Ishikawa (cell line): ENCODE measurements around the gene LHPP.

Experiments
- CEBPB ChIP-seq: IDR thresholded peaks from 2 replicates; pipeline ENCODE4 v1.6.1; 2012
- CREB1 ChIP-seq: IDR thresholded peaks from 2 replicates; pipeline ENCODE4 v1.6.1; 2012; ENCODE audit warnings: low read depth
- EGR1 ChIP-seq: IDR thresholded peaks from 2 replicates; pipeline ENCODE4 v1.6.1; 2012
- EP300 ChIP-seq: IDR thresholded peaks from 2 replicates; pipeline ENCODE4 v1.6.1; 2012; ENCODE audit warnings: borderline replicate concordance
- FOXM1 ChIP-seq: IDR thresholded peaks from 2 replicates; pipeline ENCODE4 v1.6.1; 2012; ENCODE audit warnings: low read depth, borderline replicate concordance
- NFIC ChIP-seq: IDR thresholded peaks from 2 replicates; pipeline ENCODE4 v1.6.1; 2012
- RAD21 ChIP-seq: IDR thresholded peaks from 2 replicates; pipeline ENCODE4 v1.6.1; 2012; ENCODE audit warnings: low read depth
- TAF1 ChIP-seq: IDR thresholded peaks from 2 replicates; pipeline ENCODE4 v1.6.1; 2012; ENCODE audit warnings: low read depth, mild to moderate bottlenecking
- YY1 ChIP-seq: IDR thresholded peaks from 2 replicates; pipeline ENCODE4 v1.6.1; 2012; ENCODE audit warnings: low read depth
- TF ChIP-seq, protein P1 (sequence below): IDR thresholded peaks from 2 replicates; pipeline ENCODE4 v1.6.1; 2012; ENCODE audit warnings: low read depth, mild to moderate bottlenecking
- TF ChIP-seq, protein P2 (sequence below): IDR thresholded peaks from 2 replicates; pipeline ENCODE4 v1.6.1; 2012
- TF ChIP-seq, protein P3 (sequence below): IDR thresholded peaks from 2 replicates; pipeline ENCODE4 v1.6.1; 2012

DNA sequence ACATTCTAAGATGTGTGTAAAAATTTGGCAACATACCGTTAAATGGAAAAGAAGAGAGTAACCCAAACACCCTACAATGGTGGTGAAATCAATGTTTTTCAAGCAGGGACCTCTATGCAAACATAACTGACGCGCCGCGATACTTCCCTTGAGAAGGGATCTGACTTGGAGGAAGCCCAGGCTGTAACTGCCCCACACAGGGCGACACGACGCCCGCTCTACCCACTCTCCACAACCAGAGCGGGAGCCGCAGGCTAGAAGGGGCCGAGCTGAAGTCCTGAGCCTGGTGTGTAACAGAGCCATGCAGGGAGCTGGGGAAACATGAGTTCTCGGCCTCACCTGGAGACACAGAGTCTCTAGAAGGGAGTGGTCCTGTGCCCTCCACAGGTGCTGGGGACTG, 162.4 kb downstream of the LHPP start:
- TF ChIP-seq, protein P1, sequence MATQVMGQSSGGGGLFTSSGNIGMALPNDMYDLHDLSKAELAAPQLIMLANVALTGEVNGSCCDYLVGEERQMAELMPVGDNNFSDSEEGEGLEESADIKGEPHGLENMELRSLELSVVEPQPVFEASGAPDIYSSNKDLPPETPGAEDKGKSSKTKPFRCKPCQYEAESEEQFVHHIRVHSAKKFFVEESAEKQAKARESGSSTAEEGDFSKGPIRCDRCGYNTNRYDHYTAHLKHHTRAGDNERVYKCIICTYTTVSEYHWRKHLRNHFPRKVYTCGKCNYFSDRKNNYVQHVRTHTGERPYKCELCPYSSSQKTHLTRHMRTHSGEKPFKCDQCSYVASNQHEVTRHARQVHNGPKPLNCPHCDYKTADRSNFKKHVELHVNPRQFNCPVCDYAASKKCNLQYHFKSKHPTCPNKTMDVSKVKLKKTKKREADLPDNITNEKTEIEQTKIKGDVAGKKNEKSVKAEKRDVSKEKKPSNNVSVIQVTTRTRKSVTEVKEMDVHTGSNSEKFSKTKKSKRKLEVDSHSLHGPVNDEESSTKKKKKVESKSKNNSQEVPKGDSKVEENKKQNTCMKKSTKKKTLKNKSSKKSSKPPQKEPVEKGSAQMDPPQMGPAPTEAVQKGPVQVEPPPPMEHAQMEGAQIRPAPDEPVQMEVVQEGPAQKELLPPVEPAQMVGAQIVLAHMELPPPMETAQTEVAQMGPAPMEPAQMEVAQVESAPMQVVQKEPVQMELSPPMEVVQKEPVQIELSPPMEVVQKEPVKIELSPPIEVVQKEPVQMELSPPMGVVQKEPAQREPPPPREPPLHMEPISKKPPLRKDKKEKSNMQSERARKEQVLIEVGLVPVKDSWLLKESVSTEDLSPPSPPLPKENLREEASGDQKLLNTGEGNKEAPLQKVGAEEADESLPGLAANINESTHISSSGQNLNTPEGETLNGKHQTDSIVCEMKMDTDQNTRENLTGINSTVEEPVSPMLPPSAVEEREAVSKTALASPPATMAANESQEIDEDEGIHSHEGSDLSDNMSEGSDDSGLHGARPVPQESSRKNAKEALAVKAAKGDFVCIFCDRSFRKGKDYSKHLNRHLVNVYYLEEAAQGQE = no peak
- TF ChIP-seq CREB1 (no peak), NFIC (no peak), TAF1 (no peak), EP300 (no peak), YY1 (no peak), FOXM1 (no peak), RAD21 (no peak), CEBPB (no peak), EGR1 (no peak)
- TF ChIP-seq, protein P2, sequence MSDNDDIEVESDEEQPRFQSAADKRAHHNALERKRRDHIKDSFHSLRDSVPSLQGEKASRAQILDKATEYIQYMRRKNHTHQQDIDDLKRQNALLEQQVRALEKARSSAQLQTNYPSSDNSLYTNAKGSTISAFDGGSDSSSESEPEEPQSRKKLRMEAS = no peak
- TF ChIP-seq, protein P3, sequence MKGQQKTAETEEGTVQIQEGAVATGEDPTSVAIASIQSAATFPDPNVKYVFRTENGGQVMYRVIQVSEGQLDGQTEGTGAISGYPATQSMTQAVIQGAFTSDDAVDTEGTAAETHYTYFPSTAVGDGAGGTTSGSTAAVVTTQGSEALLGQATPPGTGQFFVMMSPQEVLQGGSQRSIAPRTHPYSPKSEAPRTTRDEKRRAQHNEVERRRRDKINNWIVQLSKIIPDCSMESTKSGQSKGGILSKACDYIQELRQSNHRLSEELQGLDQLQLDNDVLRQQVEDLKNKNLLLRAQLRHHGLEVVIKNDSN = no peak
